ENCODE results near the gene COX14.

The COX14 gene

GRCh38 chr12:50085615-50086072, 26.4 kb upstream of the COX14 start:
- DNase-seq = no peak

GRCh38 chr12:50086148-50086547, 25.9 kb upstream of the COX14 start:
- DNase-seq = no peak

GRCh38 chr12:50087151-50087550, 24.9 kb upstream of the COX14 start:
- no peak for DNase-seq

GRCh38 chr12:50087995-50088394, 24.0 kb upstream of the COX14 start:
- no peak for DNase-seq

- DNase-seq = peak in 3 of 5 experiments; percentile 28 to 69 (median 36)
Observed at GRCh38 chr12:50088577-50089335, 23.3 kb upstream of the COX14 start.

- DNase-seq = no peak
Observed at GRCh38 chr12:50089730-50090129, 22.3 kb upstream of the COX14 start.

- DNase-seq = no peak
Observed at GRCh38 chr12:50090391-50090790, 21.6 kb upstream of the COX14 start.

- DNase-seq = no peak
Observed at GRCh38 chr12:50097952-50098351, 14.1 kb upstream of the COX14 start.

GRCh38 chr12:50099302-50100008, 12.6 kb upstream of the COX14 start:
- DNase-seq = no peak

- no peak for DNase-seq
Observed at GRCh38 chr12:50100561-50100960, 11.5 kb upstream of the COX14 start.

GRCh38 chr12:50101663-50102062, 10.4 kb upstream of the COX14 start:
- DNase-seq = no peak

GRCh38 chr12:50102131-50102531, 9.9 kb upstream of the COX14 start:
- DNase-seq = no peak

GRCh38 chr12:50102646-50103309, 9.3 kb upstream of the COX14 start:
- DNase-seq = no peak

GRCh38 chr12:50103351-50103750, 8.7 kb upstream of the COX14 start:
- no peak for DNase-seq

GRCh38 chr12:50103767-50104321, 8.2 kb upstream of the COX14 start, which contains the start of gene GPD1:
GPD1 (plus strand) TSS chr12:50104008; CDS start chr12:50104051, 43 bp downstream.
- peak in 2 of 5 experiments; percentile 12 to 15 for DNase-seq

GRCh38 chr12:50104417-50105366, 7.3 kb upstream of the COX14 start:
- DNase-seq = no peak

- DNase-seq = no peak
Observed at GRCh38 chr12:50105913-50106450, 6.1 kb upstream of the COX14 start.

- no peak for DNase-seq
Observed at GRCh38 chr12:50106907-50107306, 5.1 kb upstream of the COX14 start.

GRCh38 chr12:50107416-50108268, 4.4 kb upstream of the COX14 start:
- DNase-seq = no peak

GRCh38 chr12:50109319-50109718, 2.7 kb upstream of the COX14 start:
- DNase-seq = no peak

Measured in T-helper 2 cell (primary cell).